Spleen (tissue), 11 donors: ENCODE results near the gene AJAP1. TPM values are rescaled to one million over a fixed set of nuclear protein-coding genes. Genes with fewer than 3 reads are reported as not detected.

Experiments
- DNase-seq: peaks from one replicate; pipeline ENCODE4 v3.0.0-alpha.2; 2020
- H3K27ac ChIP-seq, 8 donors: fragments of 200-600 bp; sonication (generic) in 7 of 8; 1 replicate in 4 of 8; 2 replicates in 4 of 8; pipeline versions ENCODE4 v1.5.0 to v1.8.0; 2016 to 2021; ENCODE audit warnings: inconsistent platforms in 4 of 8, mild to moderate bottlenecking in 4 of 8, moderate library complexity in 1 of 8
- H3K27me3 ChIP-seq, 7 donors: fragments of 200-600 bp; sonication (generic) in 6 of 7; replicated peaks in 1 of 7; 1 replicate in 4 of 7; 2 replicates in 3 of 7; pipeline versions ENCODE4 v1.5.0 to v1.8.0; 2016 to 2021; ENCODE audit warnings: inconsistent platforms in 3 of 7, mild to moderate bottlenecking in 1 of 7
- H3K36me3 ChIP-seq, 6 donors: fragments of 200-600 bp; sonication (generic) in 5 of 6; 1 replicate in 4 of 6; 2 replicates in 2 of 6; pipeline versions ENCODE4 v1.5.0 to v1.8.0; 2016 to 2021; ENCODE audit warnings: inconsistent platforms in 2 of 6
- H3K4me1 ChIP-seq, 6 donors: fragments of 200-600 bp; sonication (generic) in 5 of 6; 1 replicate in 3 of 6; 2 replicates in 3 of 6; pipeline versions ENCODE4 v1.5.0 to v1.8.0; 2016 to 2021; ENCODE audit warnings: inconsistent platforms in 3 of 6
- H3K4me3 ChIP-seq, 8 donors: fragments of 200-600 bp; sonication (generic) in 7 of 8; 1 replicate in 4 of 8; 2 replicates in 4 of 8; pipeline versions ENCODE4 v1.5.0 to v1.8.0; 2016 to 2021; ENCODE audit warnings: inconsistent platforms in 4 of 8, mild to moderate bottlenecking in 4 of 8, moderate library complexity in 2 of 8
- H3K9me3 ChIP-seq, 8 donors: fragments of 200-600 bp; sonication (generic) in 7 of 8; 1 replicate in 4 of 8; 2 replicates in 4 of 8; pipeline versions ENCODE4 v1.5.0 to v1.8.0; 2016 to 2021; ENCODE audit warnings: inconsistent platforms in 4 of 8
- CTCF ChIP-seq, 11 experiments: fragments of 200-600 bp in 7 of 11; fragments of 450-650 bp in 4 of 11; sonication (generic) in 4 of 11; IDR thresholded peaks in 8 of 11; conservative IDR thresholded peaks in 3 of 11; 1 replicate in 7 of 11; 2 replicates in 4 of 11; pipeline versions ENCODE4 v1.4.0 to v1.8.0; 2016 to 2021; ENCODE audit warnings: antibody characterized with exemption in 11 of 11, inconsistent platforms in 4 of 11, mild to moderate bottlenecking in 1 of 11
- POLR2A ChIP-seq, 3 donors: fragments of 450-650 bp; IDR thresholded peaks; one replicate each; pipeline ENCODE4 v1.5.1; 2017; ENCODE audit warnings: antibody characterized with exemption in 3 of 3, mild to moderate bottlenecking in 1 of 3
- POLR2AphosphoS5 ChIP-seq, 3 donors: sonication (generic); formaldehyde crosslinking; IDR thresholded peaks; one replicate each; pipeline ENCODE4 v1.5.1; 2017; ENCODE audit warnings: antibody characterized with exemption in 3 of 3
- WGBS, 5 donors: extraction: QIAGEN DNeasy Blood & Tissue Kit in 3 of 5; methylation state at CpG; one replicate each; pipeline versions ENCODE4 v1.1.5 to v1.1.7; 2013 to 2018; 5-methylcytosine and 5-hydroxymethylcytosine counted together
- intact Hi-C: fragments of 100-400 bp; cut with DNase I; formaldehyde crosslinking; loops from one replicate; pipeline ENCODE4 v1.15.0; 2023; ENCODE audit warnings: low total_unique reads
- polyA plus RNA-seq, 3 donors: library from polyadenylated mRNA; stranded (reverse); fragments of 200-250 nt; gene quantifications; one replicate each; pipeline ENCODE4 v1.2.1, GENCODE V29; 2013
- total RNA-seq, 7 donors: library from RNA; depleted of rRNA in 3 of 7; stranded (reverse); fragments of >200 nt in 3 of 7; fragmentation: NEBNext Ultra II Directional in 4 of 7; extraction: Animal tissue kit (Norgen Biotek cat#: 25700) in 4 of 7; gene quantifications; one replicate each; pipeline versions ENCODE4 v1.1.0 to v1.2.1, GENCODE V29; 2016 to 2021
- donor health status: healthy with polysubstance abuse.
- donor health status: DM: no; HTN: no; CAD: no; lungs with moderate emphysema.
- donor health status: DM: no; HTN: no; CAD: no.
- donor health status: Bipolar disorder and iron deficiency.
- donor health status: healthy.
- donor health status: DM: no; HTN: no; CAD: no.
- donor health status: DM: yes; HTN: yes; CAD: no.

Gene AJAP1
- total and polyA plus RNA-seq, 10 donors: 0.04 to 13.3 (median 2.4) TPM

- Histone ChIP-seq H3K36me3 (no peaks in the 10 kb centered on the region), H3K27ac (no peak overlapping the region), H3K4me3 (no peak overlapping the region), H3K27me3 (peaks cover 0 to 30% (median 0%) of the 10 kb centered on the region in 7 donors), H3K4me1 (no peaks in the 10 kb centered on the region), H3K9me3 (peaks cover 0 to 34% (median 26%) of the 10 kb centered on the region in 8 donors)
- 67 to 87% (median 76%) methylated on average over 2 of the region's 2 CpGs for WGBS, 5 donors
- intact Hi-C loops: no loop called here
- no peak for TF ChIP-seq POLR2A (IDR thresholded peaks at IDR 0.05)
- TF ChIP-seq POLR2AphosphoS5 (IDR thresholded peaks at IDR 0.05): no peak
- no peak for TF ChIP-seq CTCF (IDR thresholded peaks at IDR 0.05 in 8 of 11, conservative IDR thresholded peaks at IDR 0.05 in 3 of 11)
- DNase-seq: no peak
Observed at GRCh38 chr1:4682607-4683220, 28.3 kb downstream of the AJAP1 start.

DNA sequence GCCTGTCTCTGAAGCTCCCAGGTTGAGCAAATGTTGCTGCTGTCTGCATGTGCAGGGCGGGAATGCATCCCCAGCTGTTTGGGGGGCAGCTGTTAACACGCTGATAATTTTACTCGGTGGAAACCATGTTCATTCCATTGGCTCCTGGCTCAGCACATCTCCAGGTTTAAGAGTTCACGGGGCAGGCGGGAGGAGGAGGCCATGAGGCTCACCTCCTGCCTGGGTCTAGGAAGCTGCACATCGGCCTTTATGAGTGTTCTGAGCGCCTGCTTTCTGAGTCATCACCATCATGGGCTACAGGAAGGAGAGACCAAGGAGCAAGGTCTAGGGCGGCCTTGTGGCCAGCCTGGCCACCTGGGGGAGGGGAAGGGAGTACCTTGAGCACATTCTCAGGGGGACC lies 29.7 kb downstream of the AJAP1 start:
- H3K4me3 ChIP-seq: no peak overlapping the region
- peaks cover 0 to 19% (median 14%) of the 10 kb centered on the region in 8 donors for H3K9me3 ChIP-seq

GRCh38 chr1:4684864-4685522 lies 30.6 kb downstream of the AJAP1 start:
- no peak overlapping the region for H3K27ac ChIP-seq
- no peak for TF ChIP-seq POLR2AphosphoS5 (IDR thresholded peaks at IDR 0.05)
- TF ChIP-seq POLR2A (IDR thresholded peaks at IDR 0.05): no peak
- TF ChIP-seq CTCF (IDR thresholded peaks at IDR 0.05 in 8 of 11, conservative IDR thresholded peaks at IDR 0.05 in 3 of 11): no peak
- no peak overlapping the region for H3K4me3 ChIP-seq
- H3K9me3 ChIP-seq: peaks cover 0 to 12% (median 8%) of the 10 kb centered on the region in 8 donors
- no peaks in the 10 kb centered on the region for H3K4me1 ChIP-seq
- 51 to 60% (median 55%) methylated on average over 7 of the region's 7 CpGs for WGBS, 5 donors
- intact Hi-C loops: no loop called here
- H3K27me3 ChIP-seq: peaks cover 0 to 30% (median 0%) of the 10 kb centered on the region in 7 donors
- no peak for DNase-seq
- no peaks in the 10 kb centered on the region for H3K36me3 ChIP-seq

More for the DNA sequence above, 29.7 kb downstream of the AJAP1 start:
- no peaks in the 10 kb centered on the region for H3K36me3 ChIP-seq
- no peak for TF ChIP-seq CTCF (IDR thresholded peaks at IDR 0.05 in 8 of 11, conservative IDR thresholded peaks at IDR 0.05 in 3 of 11)
- no peak for TF ChIP-seq POLR2AphosphoS5 (IDR thresholded peaks at IDR 0.05)
- TF ChIP-seq POLR2A (IDR thresholded peaks at IDR 0.05): no peak
- no peak overlapping the region for H3K27ac ChIP-seq
- WGBS, 5 donors: 65 to 84% (median 74%) methylated on average over 6 to 8 of the region's 8 CpGs
- no peaks in the 10 kb centered on the region for H3K4me1 ChIP-seq
- DNase-seq: no peak
- intact Hi-C loops: no loop called here
- peaks cover 0 to 30% (median 0%) of the 10 kb centered on the region in 7 donors for H3K27me3 ChIP-seq

DNA sequence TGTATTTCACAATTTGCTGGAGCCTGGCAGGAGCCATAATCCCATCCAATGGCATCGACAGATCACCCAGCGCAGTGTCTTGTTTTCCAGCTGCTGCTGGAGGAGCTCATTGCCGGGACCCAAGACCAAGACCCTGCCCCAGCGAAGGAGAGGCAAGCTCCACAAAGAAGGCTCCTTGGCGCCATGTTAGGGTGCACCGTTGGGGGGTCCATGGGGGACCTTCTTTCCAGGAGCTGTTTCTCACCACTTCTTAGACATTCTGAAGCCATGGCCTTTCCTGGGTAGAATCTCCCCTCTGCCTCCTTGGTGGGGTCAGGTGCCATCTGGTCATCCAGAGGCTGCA lies 31.1 kb downstream of the AJAP1 start:
- no peak for DNase-seq
- WGBS, 5 donors: 82 to 95% (median 88%) methylated on average over 6 of the region's 6 CpGs
- H3K4me3 ChIP-seq: no peak overlapping the region
- no peak for TF ChIP-seq CTCF (IDR thresholded peaks at IDR 0.05 in 8 of 11, conservative IDR thresholded peaks at IDR 0.05 in 3 of 11)
- no peak for TF ChIP-seq POLR2A (IDR thresholded peaks at IDR 0.05)
- no peak for TF ChIP-seq POLR2AphosphoS5 (IDR thresholded peaks at IDR 0.05)
- no peak overlapping the region for H3K27ac ChIP-seq
- H3K4me1 ChIP-seq: no peaks in the 10 kb centered on the region
- peaks cover 0 to 30% (median 0%) of the 10 kb centered on the region in 7 donors for H3K27me3 ChIP-seq
- intact Hi-C loops: no loop called here
- no peaks in the 10 kb centered on the region for H3K36me3 ChIP-seq
- H3K9me3 ChIP-seq: peaks cover 0 to 7% (median 3%) of the 10 kb centered on the region in 8 donors
